ENCODE measurements around the gene VAMP8. TPM values are rescaled to one million over a fixed set of nuclear protein-coding genes. Genes with fewer than 3 reads are reported as not detected.
"Not testable (repeated sequence)": the region's sequence is repeated elsewhere in the genome, so short reads cannot be mapped to it uniquely, and the experiment has no call there.

Gene VAMP8
- total RNA-seq, 2 experiments from 2014 or later: 86.8 to 96.8 TPM

GRCh38 chr2:85601771-85602475 is 24.5 kb downstream of the VAMP8 start:
- ChIA-PET CTCF (interaction anchor here (1.0 to 2.4 kb wide), 4 partner anchors 10 to 63 kb away, joined by 3 to 4 read pairs (median 4); partner anchors contain the start of genes C2orf68, MAT2A and VAMP8), POLR2A (interaction anchor here (0.6 to 1.3 kb wide), 3 partner anchors 10 to 26 kb away, joined by 3 to 7 read pairs (median 5); partner anchors contain the start of gene C2orf68)

- ChIA-PET POLR2A (interaction anchor here (0.5 to 1.8 kb wide), 5 partner anchors 9 to 233 kb away, joined by 3 to 7 read pairs (median 6); partner anchors contain the start of genes C2orf68 and MAT2A), CTCF (interaction anchor here (1.0 to 2.4 kb wide), 4 partner anchors 8 to 17 kb away, joined by 3 to 7 read pairs (median 4); partner anchors contain the start of gene C2orf68)
Measured at GRCh38 chr2:85602476-85603234, 25.3 kb downstream of the VAMP8 start, which contains the start of gene TMEM150A. Gene TMEM150A, minus strand, starts transcription at chr2:85602698. Its CDS starts 750 bp downstream, at chr2:85601948.

- POLR2A ChIA-PET: interaction anchor here (0.6 to 1.8 kb wide), 2 partner anchors 43 to 65 kb away, joined by 7 read pairs; partner anchors contain the start of genes GGCX and MAT2A
- CTCF ChIA-PET: interaction anchor here (0.6 to 2.4 kb wide), 4 partner anchors 8 to 236 kb away, joined by 3 to 7 read pairs (median 4); no protein-coding TSS in a partner anchor
Measured at GRCh38 chr2:85604133-85604444, 26.7 kb downstream of the VAMP8 start.

- ChIA-PET CTCF (interaction anchor here (0.6 to 2.4 kb wide), 5 partner anchors 9 to 237 kb away, joined by 3 to 7 read pairs (median 3); no protein-coding TSS in a partner anchor), POLR2A (interaction anchor here (0.6 to 1.8 kb wide), 4 partner anchors 9 to 66 kb away, joined by 3 to 9 read pairs (median 6); partner anchors contain the start of genes MAT2A and RNF181)
Measured at GRCh38 chr2:85604568-85605339, 27.4 kb downstream of the VAMP8 start.

DNA sequence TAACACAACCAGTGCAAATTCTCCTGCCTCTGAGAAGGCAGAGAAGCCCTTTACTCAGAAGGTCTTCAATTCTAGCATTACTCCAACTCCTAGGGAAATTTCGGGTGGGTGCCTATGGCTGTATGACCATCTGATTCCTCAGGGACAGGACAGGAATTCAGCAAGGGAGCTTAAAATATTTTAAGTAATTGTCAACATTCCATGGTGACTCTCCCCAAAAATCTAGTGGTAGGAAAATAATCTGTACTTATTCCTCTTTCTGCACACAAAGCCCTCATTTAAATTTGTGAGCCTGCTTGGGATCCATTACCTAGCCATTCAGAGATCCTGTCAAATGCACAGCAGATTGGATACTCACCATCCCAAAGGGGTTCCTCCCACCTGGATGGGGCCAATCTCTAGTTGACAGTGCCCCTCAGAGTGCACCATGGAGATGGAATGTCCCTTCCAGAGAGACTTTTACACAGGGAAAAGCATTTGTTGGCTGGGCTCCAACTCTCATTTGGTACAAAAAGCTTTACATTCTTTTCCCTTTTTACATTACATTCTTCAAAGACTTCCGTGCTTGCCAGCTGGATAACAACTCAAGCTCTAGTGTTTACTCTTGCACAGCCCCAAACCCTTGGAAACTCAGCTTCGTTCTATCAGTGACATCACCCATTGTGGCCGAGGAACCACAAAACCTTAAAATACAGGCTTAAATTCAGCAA is 28.2 kb downstream of the VAMP8 start:
- ChIA-PET CTCF (interaction anchor here (1.3 to 2.2 kb wide), 3 partner anchors 9 to 13 kb away, joined by 3 to 7 read pairs (median 3); no protein-coding TSS in a partner anchor), POLR2A (interaction anchor here (0.6 to 1.1 kb wide), 3 partner anchors 10 to 34 kb away, joined by 3 to 4 read pairs (median 3); partner anchors contain the start of gene RNF181)

DNA sequence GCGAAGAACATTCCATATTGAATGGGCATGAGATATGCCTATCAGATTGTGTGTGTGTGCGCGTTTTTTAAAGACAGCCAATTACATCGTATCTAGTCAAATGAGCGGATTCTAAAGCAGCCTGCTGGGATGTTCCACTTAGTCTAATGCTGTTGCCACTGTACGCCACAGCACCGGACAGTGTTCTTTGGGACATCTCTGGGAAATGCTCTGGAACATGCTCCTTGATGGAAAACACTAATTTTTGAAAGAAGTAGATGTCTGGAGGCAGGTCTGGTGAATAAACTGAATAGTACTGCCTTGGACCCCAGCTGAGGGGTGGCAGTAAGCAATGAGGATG is 28.7 kb downstream of the VAMP8 start:
- CTCF ChIA-PET: interaction anchor here (1.3 kb wide), 1 partner anchor 13 kb away, joined by 3 read pairs; no protein-coding TSS in a partner anchor
- POLR2A ChIA-PET: interaction anchor here (0.6 to 1.1 kb wide), 2 partner anchors 28 to 34 kb away, joined by 3 to 4 read pairs; no protein-coding TSS in a partner anchor

GRCh38 chr2:85607268-85608215 is 30.2 kb downstream of the VAMP8 start:
- POLR2A ChIA-PET: interaction anchor here (1.0 kb wide), 1 partner anchor 8 kb away, joined by 3 read pairs; no protein-coding TSS in a partner anchor

GRCh38 chr2:85611217-85611704 is 33.9 kb downstream of the VAMP8 start:
- ChIA-PET POLR2A (interaction anchor here (0.5 to 1.2 kb wide), 8 partner anchors 9 to 285 kb away, joined by 3 to 5 read pairs (median 4); partner anchors contain the start of genes GGCX, RNF181 and TMEM150A), CTCF (interaction anchor here (0.7 to 0.9 kb wide), 3 partner anchors 16 to 38 kb away, joined by 3 to 4 read pairs (median 3); partner anchors contain the start of gene RNF181)

More at GRCh38 chr2:85607268-85608215, 30.2 kb downstream of the VAMP8 start:
- CTCF ChIA-PET: no interaction called here

- ChIA-PET POLR2A (interaction anchor here (0.5 to 1.2 kb wide), 7 partner anchors 10 to 494 kb away, joined by 3 to 5 read pairs (median 3); partner anchors contain the start of genes GGCX, PTCD3 and TMEM150A), CTCF (interaction anchor here (0.6 to 1.3 kb wide), 6 partner anchors 9 to 313 kb away, joined by 3 to 5 read pairs (median 3); partner anchors contain the start of gene RNF181)
Measured at GRCh38 chr2:85611705-85612587, 34.6 kb downstream of the VAMP8 start, which contains the start of gene C2orf68. Gene C2orf68, minus strand, starts transcription at chr2:85612066. Its CDS starts 82 bp downstream, at chr2:85611984.

GRCh38 chr2:85613717-85614515 is 36.5 kb downstream of the VAMP8 start:
- CTCF ChIA-PET: interaction anchor here (1.7 kb wide), 1 partner anchor 75 kb away, joined by 4 read pairs; the partner anchor contains the start of gene MAT2A

GRCh38 chr2:85614757-85615156 is 37.4 kb downstream of the VAMP8 start:
- POLR2A ChIA-PET: not testable (repeated sequence)
- CTCF ChIA-PET: interaction anchor here (1.7 to 3.2 kb wide), 2 partner anchors 22 to 76 kb away, joined by 4 to 13 read pairs; partner anchors contain the start of gene MAT2A

More at GRCh38 chr2:85613717-85614515, 36.5 kb downstream of the VAMP8 start:
- POLR2A ChIA-PET: interaction anchor here (0.6 kb wide), 2 partner anchors 14 to 67 kb away, joined by 3 read pairs; no protein-coding TSS in a partner anchor

DNA sequence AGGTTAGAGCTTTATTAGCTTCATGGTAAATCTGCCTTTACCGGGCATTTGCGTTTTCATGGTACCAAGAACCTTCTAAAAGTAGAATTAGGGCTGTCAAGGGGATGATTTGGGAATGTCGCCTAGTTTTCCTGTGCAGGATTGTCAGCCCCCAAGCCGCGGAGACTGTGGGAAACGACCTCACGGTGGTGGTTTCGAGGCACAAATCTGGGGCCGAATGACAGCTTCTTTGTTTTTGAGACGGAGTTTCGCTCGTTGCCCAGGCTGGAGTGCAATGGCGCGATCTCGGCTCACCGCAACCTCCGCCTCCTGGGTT is 38.0 kb downstream of the VAMP8 start:
- ChIA-PET POLR2A (interaction anchor here (0.6 to 1.2 kb wide), 5 partner anchors 8 to 240 kb away, joined by 3 to 10 read pairs (median 4); partner anchors contain the start of gene MAT2A), CTCF (interaction anchor here (0.6 to 3.2 kb wide), 5 partner anchors 13 to 197 kb away, joined by 3 to 13 read pairs (median 3); partner anchors contain the start of genes MAT2A and SH2D6)

- POLR2A ChIA-PET: interaction anchor here (0.6 to 1.2 kb wide), 3 partner anchors 10 to 33 kb away, joined by 3 read pairs; no protein-coding TSS in a partner anchor
- CTCF ChIA-PET: interaction anchor here (2.0 to 3.2 kb wide), 2 partner anchors 19 to 20 kb away, joined by 5 to 13 read pairs; no protein-coding TSS in a partner anchor
Measured at GRCh38 chr2:85617723-85618122, 40.3 kb downstream of the VAMP8 start.

DNA sequence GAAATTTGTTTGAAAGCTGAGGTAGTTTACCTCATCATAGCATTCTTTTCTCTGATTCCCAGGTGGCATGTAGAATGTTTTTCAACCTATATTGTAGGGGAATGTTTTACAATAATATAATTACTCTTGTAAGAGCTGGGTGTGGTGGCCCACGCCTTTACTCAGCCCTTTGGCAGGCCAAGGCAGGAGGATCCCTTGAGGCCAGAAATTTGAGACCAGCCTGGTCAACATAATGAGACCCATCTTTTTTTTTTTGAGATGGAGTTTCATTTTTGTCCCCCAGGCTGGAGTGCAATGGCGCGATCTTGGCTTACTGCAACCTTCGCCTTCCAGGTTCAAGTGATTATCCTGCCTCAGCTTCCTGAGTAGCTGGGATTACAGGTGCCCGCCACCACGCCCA is 42.2 kb downstream of the VAMP8 start:
- CTCF ChIA-PET: interaction anchor here (0.7 to 2.0 kb wide), 4 partner anchors 13 to 18 kb away, joined by 3 to 5 read pairs (median 3); no protein-coding TSS in a partner anchor
- POLR2A ChIA-PET: no interaction called here

Data from activated CD8-positive, alpha-beta memory T cell treated with anti-CD3 and anti-CD28 coated beads for 36 hours (primary cell).